ENCODE results near the gene PLIN3. TPM values are rescaled to one million over a fixed set of nuclear protein-coding genes. Genes with fewer than 3 reads are reported as not detected.
"Not testable (repeated sequence)": the region's sequence is repeated elsewhere in the genome, so short reads cannot be mapped to it uniquely, and the experiment has no call there.

Gene PLIN3, protein sequence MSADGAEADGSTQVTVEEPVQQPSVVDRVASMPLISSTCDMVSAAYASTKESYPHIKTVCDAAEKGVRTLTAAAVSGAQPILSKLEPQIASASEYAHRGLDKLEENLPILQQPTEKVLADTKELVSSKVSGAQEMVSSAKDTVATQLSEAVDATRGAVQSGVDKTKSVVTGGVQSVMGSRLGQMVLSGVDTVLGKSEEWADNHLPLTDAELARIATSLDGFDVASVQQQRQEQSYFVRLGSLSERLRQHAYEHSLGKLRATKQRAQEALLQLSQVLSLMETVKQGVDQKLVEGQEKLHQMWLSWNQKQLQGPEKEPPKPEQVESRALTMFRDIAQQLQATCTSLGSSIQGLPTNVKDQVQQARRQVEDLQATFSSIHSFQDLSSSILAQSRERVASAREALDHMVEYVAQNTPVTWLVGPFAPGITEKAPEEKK
- total RNA-seq (2014; rRNA removed; shearing (Covaris generic)), result 102 and 114 TPM in 2 replicates

DNA sequence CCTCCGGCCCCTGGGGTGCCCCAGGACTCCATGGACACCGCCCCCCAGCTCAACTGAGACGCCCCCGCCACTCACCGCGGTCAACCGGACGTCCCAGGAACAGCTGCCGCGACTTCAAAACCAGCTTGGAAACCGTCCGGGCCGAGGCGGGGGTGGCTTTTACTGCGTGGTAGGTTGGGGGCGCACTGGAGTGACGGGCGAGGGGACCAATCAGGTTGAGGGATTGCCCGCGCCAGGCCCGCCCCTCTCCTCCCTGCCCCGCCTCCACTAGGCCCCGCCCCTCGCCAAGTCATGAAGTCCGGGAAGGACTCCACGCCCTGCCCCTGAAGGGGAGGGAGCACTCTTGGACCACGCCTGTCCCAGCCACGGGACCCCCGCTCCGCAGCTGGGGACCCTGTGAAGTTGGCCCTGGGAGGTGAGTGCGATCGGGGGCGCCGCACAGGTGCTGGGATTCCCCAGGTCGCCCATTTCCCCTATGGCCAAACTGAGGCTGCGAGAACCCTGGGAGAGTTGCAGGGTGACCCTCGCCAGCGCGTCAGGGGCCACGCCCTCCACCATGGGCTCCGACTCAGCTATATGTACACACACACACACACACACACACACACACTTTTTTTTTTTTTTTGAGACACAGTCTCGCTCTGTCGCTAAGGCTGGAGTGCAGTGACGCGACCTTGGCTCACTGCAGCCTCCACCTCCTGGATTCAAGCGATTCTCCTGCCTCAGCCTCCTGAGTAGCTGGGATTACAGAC, at the start of gene PLIN3:
PLIN3 (minus strand) TSS at position 134 of the 752 bp plus-strand sequence. CDS start 6,273 bp downstream, outside the sequence.
- DNase-seq (ENCODE audit: low read depth), result peak; percentile 97

DNA sequence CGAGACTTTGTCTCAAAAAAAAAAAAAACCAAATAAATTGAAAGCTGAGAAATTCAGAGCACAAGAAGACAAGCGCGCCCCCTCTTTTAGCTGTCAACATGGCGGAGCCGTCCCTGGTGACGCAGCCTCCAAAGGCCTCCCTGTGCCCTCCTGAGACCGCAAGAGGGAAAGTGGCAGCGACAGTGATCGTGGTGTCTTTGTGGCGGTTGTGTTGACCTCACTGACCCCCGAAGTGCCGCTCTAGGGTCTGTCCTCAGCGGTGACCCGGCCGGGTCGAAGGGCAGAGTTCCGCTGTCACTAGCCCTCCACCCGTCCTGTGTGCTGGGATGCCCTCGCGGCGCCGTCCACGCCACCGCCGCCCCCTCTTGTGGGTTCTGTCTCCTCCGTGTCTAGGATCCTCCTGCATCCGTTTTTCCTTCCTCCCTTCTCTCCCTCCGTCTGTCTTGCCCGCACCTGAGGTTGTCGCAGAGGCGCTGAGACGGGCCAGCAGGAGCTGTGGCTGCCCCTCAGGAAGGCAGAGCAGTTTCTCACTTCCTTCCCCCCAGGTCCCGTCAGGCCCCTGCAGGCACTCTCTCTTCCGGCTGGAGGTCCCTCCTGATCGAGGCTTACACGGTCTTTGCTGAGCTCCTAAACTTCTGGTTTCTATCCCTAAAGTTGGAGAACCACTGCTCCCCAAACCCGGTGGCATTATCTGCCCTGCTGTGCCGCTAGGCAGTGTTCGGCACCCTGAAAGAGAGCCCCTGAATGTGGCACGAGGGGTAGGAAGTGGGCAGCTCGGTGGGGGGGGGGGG, 49.0 kb upstream of the PLIN3 start:
- no peak for DNase-seq (ENCODE audit: low read depth)

DNA sequence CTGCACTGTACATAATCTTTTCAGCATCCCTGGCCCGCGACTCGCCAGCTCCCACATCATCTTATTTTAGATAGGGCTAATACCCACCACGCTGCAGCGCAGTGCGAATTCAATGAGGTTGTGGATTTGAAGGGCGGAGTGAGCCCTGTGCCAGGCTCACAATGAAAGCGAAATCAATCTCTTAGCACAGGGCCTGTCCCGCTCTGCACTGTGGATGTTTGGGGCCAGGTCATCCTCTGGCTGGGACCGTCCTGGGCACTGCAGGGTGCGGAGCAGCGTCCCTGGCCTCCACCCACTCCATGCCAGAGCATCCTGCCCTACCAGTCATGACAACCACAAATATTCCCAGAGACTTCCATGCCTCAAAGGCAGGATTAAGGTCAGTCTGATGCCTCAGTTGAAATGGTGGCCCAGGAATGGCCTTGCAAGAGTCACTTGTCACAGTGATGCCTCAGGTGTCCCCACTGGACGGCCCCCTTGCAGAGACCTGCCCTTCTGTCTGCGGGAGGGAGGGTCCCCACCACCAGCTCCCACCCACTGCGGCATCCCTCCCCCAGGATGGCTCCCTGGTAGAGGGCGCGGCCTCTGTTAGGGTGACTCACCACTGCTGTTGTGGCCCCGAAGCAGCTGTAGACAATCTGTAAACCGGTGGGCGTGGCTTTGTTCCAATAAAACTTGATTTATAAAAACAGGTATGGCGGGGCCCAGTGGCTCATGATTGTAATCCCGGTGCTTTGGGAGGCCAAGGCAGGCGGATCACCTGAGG, 47.5 kb upstream of the PLIN3 start:
- DNase-seq (ENCODE audit: low read depth), result peak; percentile 88

DNA sequence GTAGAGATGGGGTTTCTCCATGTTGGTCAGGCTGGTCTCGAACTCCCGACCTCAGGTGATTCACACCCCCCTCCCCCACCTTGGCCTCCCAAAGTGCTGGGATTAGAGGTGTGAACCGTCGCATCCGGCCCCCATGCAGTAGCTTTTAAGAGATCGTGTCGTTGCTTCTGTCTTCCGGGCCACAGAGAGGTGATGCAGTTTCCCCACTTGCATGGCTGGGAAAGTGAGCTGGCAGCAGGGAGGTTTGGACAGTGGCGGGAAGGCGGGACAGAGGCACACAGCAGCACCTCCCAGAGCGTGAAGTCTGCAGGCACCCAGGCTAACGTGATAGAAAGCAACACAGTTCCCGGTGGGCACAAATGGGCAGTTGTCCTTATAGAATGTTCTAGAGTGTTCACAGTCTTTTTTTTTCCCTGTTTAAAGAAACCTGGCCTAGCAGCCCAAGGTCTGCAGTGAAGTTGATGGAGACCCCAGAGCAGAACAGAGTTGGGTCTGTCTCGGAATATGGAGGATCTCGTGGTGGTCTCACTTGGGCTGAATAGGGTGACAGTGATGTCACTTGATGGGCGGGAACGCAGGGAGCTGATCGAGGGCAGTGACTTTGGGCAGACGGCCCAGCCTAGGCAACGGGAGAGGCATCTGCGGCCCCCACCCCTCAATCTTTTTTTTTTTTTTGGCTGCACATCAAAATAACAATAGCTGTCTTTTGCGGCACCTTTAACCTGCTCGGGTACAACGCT, 46.7 kb upstream of the PLIN3 start:
- DNase-seq (ENCODE audit: low read depth), result no peak

DNA sequence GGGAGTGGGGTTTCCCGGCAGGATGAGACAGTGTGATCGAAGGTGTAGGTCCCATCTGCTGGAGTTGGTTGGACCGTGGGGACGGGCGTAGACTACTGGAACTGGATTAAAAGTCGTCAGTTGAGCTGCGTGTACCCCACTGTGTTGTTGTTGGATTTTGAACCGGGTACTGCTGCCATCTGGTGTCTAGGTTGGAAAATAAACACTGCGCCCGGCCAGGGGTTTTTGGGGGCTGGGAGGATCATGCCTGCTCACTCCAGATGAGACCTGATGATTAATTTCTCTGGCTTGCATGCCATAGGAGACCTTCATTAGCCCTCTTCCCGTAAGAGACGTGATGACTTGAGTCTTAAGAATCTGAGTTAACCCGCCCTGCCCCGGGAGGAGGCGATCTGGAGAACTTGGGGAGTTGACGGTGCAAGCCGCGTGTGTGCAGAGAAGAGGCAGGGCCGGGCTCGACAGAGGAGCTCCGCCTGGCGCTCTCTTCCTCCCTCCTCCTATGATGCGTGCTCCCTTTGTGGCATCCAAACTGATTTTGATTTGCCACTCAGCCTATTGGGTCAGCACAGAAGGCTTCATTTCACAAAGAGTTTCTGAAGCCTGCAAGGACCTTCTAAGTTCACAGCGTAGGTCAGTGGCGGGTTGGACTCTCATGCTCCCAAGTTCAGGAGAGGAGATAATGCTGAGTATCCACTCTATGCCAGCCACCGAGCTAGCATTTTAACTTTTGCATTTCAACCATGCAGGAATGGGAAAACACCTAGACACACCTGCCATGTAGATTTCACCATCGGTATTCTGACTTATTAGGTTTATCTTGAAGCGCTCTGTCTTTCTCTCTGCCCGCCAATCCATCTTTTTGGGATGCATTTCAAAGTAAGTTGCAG, 44.6 kb upstream of the PLIN3 start:
- peak; percentile 96 for DNase-seq (ENCODE audit: low read depth)

DNA sequence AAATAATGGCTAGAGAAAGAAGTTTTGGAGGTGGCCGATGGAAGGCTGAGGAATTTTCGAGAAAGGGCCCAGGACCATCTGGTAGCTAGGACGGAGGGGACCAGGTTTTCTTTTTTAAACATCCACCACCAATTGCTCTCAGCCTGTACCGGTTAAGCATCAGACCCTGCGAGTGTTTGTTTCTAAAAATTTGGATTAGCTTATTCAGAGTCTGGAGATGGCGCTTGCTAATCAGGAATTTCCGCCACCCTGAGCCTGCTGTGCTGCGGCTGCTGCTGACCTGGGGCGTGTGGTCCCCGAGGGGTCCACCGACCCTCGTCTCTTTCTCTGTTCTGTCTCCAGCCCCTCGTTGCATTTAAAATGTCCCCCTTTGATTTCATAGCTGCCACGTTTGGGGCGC, 43.8 kb upstream of the PLIN3 start:
- peak; percentile 38 for DNase-seq (ENCODE audit: low read depth)

DNA sequence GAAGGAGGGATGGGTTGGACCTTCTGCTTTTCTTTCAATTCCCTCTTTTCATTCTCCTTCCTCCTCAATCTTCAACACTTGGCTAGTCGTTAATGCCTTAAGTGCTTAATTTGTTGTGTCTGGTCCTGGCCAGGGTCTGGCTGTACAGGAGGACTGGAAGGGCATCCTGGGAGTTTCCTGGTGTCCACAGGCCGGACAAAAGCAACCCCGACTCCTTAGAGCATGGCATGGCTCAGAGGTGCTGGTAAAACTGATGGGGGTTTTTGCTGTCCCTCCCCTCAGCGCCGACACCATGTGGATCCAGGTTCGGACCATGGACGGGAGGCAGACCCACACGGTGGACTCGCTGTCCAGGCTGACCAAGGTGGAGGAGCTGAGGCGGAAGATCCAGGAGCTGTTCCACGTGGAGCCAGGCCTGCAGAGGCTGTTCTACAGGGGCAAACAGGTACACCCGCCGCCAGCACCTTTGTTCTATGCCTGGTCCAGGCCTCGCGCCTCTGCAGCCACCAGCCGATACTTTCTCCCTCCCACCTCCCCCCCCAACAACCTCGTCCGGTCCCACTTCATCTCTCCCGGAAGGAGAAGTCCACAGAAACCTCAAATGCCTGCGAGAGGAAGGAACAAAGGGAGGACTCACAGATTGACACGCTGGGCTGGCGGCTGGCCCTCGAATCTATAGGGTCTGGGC, 43.3 kb upstream of the PLIN3 start:
- DNase-seq (ENCODE audit: low read depth), result peak; percentile 86

DNA sequence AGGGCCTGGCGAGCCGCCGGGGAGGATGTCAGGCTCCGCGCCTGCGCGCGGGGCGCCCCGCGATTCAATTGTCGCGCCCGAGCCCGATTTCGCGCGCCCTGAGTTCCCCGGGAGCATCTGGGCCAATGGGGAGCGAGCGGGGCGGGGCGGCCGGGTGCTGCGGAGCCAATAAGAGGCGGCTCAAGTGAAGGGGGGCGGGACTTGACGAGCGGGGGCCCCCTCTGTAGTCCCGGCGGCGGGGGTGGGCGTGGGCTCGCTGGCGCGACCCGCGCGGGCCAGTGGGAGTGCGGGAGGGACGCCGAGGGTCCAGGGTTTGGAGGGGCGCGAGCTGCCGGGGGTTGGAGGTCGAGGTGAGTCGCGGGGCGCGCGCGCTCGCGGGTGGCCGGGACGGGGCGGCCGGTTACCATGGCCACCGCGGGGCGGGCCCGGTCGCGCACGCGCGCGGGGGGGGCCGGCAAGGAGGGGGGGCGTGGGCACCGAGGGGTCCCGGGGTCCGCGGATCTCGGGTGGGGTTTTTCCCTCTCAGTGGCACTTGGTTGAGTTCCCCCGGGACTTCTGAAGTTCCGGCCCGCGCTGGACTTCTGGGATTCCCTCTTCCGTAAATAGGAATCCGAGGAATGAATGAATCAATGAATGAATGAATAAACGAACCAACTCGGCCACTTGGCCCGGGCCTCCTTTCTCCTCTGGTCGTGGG, 42.6 kb upstream of the PLIN3 start:
- DNase-seq (ENCODE audit: low read depth), result peak; percentile 98

DNA sequence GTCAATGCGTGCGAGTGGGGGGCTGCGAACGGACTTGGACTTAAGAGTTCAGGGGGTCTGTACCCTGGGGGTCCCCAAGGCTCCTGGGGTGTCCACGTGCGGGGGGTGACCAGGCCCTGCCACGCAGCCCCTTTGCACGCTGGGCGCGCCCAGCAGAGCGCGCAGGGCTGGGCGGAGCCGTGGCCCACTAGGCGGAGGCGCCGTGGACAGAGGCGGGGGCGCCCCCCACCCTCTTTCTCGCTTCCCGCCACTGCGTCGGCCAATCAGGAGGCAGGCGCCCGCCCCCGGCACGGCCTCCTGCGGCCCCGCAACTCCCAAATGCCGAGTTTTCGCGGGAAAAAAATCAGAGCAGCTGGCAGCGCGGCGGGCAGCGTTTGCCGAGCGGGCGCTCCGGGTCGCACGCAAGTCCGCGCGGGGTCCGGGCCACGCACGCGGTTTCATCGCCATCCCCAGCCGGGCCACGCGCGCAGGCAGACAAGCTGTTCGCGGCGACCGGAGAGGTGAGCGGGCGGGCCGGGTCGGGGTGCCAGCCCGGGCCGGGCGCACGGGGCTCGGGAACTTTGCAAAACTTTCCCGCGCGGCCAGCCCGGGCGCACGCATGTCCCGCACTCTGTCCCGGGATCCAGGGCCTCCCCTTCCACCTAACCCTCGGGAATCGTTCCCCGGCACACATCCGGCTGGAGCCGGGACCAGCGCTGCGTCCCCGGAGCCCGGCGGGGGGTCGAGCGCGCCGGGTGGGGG, 41.9 kb upstream of the PLIN3 start, which contains the start of gene UHRF1:
UHRF1 (plus strand) TSS at position 346 of the 741 bp plus-strand sequence. CDS start 1,385 bp downstream, outside the sequence.
- peak; percentile 81 for DNase-seq (ENCODE audit: low read depth)

DNA sequence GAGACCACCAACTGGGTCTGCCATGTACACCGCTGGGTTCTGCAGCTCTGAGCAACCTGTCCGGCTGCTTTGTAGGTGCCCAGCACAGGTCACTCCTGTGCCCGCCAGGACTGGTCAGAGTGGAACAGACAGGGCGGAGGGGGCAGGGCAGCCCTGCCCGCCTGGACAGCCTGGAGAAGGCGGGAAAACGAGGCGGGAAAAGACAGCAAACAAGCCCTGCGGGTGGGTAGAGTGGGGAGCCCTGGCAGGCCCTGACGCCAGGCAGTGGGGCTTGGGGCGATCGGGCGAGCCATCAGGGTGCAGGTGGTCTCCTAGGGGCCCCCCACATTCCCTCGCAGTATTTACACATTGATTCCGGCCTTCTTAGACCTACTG, 41.3 kb upstream of the PLIN3 start:
- DNase-seq (ENCODE audit: low read depth), result no peak

DNA sequence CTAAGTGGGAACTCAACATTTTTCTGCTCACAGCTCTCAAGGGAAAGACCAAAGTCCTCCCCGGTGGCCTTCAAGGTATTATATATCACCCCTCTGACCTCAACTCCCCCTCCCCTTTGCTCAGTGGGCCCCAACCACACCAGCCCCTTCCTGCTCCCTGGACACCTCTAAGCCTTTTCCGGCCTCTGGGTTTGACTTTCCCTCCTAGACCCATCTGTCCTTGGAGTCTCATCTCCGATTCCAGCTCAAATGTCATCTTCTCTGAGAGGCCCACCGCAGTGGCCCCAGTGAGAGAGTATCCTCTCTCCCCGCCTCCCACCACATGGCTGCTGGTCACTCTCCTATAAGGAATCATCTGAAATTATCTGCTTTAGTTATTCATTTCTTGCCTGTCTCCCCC, 40.9 kb upstream of the PLIN3 start:
- no peak for DNase-seq (ENCODE audit: low read depth)

DNA sequence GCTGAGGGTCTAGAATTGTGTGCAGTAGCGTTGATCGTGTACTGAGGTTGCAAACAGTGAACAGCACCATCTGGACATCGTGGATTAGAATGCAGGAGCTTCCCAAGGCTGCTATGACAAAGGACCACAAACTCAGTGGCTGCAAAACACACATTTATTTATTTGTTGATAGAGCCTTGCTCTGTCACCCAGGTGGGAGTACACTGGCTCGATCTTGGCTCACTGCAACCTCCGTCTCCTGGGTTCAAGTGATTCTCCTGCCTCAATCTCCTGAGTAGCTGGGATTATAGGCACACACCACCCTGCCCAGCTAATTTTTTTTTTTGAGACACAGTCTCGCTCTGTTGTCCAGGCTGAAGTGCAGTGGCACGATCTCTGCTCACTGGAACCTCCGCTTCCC, 39.5 kb upstream of the PLIN3 start:
- no peak for DNase-seq (ENCODE audit: low read depth)

DNA sequence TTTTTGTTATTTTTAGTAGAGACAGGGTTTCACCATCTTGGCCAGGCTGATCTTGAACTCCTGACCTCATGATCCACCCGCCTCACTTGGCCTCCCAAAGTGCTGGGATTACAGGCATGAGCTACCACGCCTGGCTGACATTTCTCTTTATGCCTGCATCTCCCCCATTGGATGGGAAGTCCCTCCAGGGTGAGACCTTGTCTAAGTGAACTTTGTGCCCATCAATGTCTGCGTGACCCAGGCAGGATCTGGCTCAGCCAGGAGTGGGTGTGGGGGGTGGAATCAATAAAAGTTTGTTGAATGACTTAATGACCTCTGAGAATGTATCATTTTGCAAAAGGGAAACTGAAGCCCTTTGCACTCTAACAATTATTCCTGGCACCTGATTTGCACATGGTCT, 37.0 kb upstream of the PLIN3 start:
- DNase-seq (ENCODE audit: low read depth), result no peak

DNA sequence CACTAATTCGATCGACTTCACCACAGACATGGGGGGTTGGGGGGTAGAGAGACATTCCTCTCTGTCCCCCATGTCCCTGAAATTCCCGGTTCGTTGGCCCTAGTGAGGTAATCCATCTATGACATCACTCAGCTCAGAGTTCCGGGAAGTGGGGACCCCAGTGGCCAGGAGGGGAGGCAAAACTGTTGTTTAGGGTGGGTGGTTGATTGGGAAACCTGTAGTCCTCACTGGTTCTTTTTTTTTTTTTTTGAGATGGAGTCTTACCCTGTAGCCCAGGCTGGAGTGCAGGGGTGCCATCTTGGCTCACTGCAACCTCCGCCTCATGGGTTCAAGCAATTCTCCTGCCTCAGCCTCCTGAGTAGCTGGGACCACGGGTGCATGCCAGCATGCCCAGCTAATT, 35.3 kb upstream of the PLIN3 start, which contains the start of gene ARRDC5:
ARRDC5 (minus strand) TSS at position 101 of the 400 bp plus-strand sequence; CDS start at position 30, 71 bp downstream.
- DNase-seq (ENCODE audit: low read depth), result no peak

DNA sequence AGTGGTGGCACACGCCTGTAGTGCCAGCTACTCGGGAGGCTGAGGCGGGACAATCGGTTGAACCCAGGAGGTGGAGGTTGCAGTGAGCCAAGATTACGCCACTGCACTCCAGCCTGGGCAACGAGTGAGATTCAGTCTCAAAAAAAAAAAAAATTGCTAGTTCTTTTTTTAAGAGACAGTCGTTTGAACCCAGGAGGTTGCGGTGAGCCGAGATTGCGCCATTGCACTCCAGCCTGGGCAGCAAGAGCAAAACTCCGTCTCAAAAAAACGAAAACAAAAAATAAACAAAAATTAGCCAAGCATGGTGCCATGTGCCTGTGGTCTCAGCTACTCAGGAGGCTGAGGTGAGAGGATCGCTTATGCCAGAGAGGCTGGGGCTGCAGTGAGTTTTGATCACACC, 33.4 kb upstream of the PLIN3 start:
- not testable (repeated sequence) for DNase-seq (ENCODE audit: low read depth)

DNA sequence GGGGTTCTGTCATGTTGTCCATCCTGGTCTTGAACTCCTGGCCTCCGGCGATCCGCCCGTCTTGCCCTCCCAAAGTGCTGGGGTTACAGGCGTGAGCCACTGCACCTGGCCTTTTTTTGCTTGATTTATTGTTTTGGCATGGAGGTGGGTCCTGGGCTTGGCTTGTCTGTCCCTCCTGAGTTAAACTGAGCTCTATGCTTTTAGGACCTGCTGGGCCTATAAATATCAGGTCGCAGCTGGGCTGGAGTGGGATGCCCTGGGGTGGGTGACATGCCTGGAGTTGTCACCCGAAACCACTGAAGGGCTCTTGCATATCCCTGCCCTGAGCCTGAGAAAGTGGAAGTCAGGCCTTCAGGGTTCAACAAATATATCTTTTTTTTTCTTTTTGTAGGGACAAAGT, 29.7 kb upstream of the PLIN3 start:
- no peak for DNase-seq (ENCODE audit: low read depth)

DNA sequence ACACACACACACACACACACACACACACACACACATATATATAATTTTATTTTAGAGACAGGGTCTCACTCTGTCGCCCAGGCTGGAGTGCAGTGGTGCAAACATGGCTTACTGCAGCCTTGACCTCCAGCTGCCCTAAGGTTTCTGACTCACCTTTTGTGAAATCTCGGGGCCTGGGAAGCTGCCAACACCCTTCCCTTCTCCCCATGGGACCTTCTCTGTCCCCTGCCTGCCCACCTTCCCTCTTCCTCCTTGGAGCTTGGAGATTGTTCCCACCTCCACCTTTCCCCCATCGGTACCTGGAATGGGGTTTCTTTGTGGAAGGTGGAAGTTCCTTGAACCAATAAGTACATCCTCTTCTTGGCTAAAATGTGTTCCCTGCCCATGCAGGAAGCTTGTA, 28.9 kb upstream of the PLIN3 start:
- DNase-seq (ENCODE audit: low read depth), result peak; percentile 71
